Transverse colon (tissue), 4 donors: ENCODE results near the gene SLMAP. TPM values are rescaled to one million over a fixed set of nuclear protein-coding genes. Genes with fewer than 3 reads are reported as not detected.
A peak's percentile ranks its signal among the peaks of the same experiment; 100 is the strongest.

Experiments used
- DNase-seq: peaks from one replicate; pipeline ENCODE4 v3.0.0-alpha.2; 2019
- H3K27ac ChIP-seq, 4 donors: fragments of 200-600 bp; sonication (generic); 2 replicates each; pipeline ENCODE4 v1.5.1; 2016 to 2018; ENCODE audit warnings: inconsistent platforms in 4 of 4
- H3K27me3 ChIP-seq: fragments of 200-600 bp; sonication (generic); 2 replicates; pipeline ENCODE4 v1.5.1; 2017; ENCODE audit warnings: inconsistent platforms
- H3K36me3 ChIP-seq, 4 donors: fragments of 200-600 bp; sonication (generic); 2 replicates each; pipeline ENCODE4 v1.5.1; 2017 to 2019; ENCODE audit warnings: inconsistent platforms in 4 of 4
- H3K4me1 ChIP-seq, 4 donors: fragments of 200-600 bp; sonication (generic); 2 replicates each; pipeline ENCODE4 v1.5.1; 2017 to 2020; ENCODE audit warnings: inconsistent platforms in 4 of 4
- H3K4me3 ChIP-seq, 4 donors: fragments of 200-600 bp; sonication (generic); 1 replicate in 1 of 4; 2 replicates in 3 of 4; pipeline versions ENCODE4 v1.5.1 to v1.6.1; 2017 to 2019; ENCODE audit warnings: inconsistent platforms in 4 of 4
- H3K9me3 ChIP-seq, 2 donors: fragments of 200-600 bp; sonication (generic); 2 replicates each; pipeline ENCODE4 v1.5.1; 2017 to 2019; ENCODE audit warnings: inconsistent platforms in 2 of 2
- EP300 ChIP-seq: sonication (generic); formaldehyde crosslinking; IDR thresholded peaks from one replicate; pipeline ENCODE4 v1.6.1; 2017; ENCODE audit warnings: antibody characterized with exemption, low read depth
- POLR2A ChIP-seq: fragments of 450-650 bp; IDR thresholded peaks from one replicate; pipeline ENCODE4 v1.6.1; 2016; ENCODE audit warnings: antibody characterized with exemption, mild to moderate bottlenecking, moderate library complexity
- POLR2AphosphoS5 ChIP-seq, 3 donors: sonication (generic); formaldehyde crosslinking; IDR thresholded peaks; one replicate each; pipeline ENCODE4 v1.6.1; 2016; ENCODE audit warnings: antibody characterized with exemption in 3 of 3
- WGBS, 2 donors: methylation state at CpG; one replicate each; pipeline ENCODE4 v1.1.5; 2018; ENCODE audit warnings: low coverage in 1 of 2; 5-methylcytosine and 5-hydroxymethylcytosine counted together
- in situ Hi-C, 4 donors: fragments of 200-750 bp; cut with MboI; loops; one replicate each; pipeline versions ENCODE4 v1.15.0 to v1.15.1; 2017; ENCODE audit warnings: low sequenced_read_pairs in 3 of 4, low pct_ligation_motif_present in 1 of 4, low pct_unique_long_range_greater_than_20kb in 1 of 4
- intact Hi-C: fragments of 100-400 bp; cut with DNase I; formaldehyde crosslinking; loops from one replicate; pipeline ENCODE4 v1.15.1; 2023; ENCODE audit warnings: low total_unique reads
- total RNA-seq, 4 donors: library from RNA; depleted of rRNA; stranded (reverse); fragments of >200 nt; gene quantifications; one replicate each; pipeline ENCODE4 v1.1.0, GENCODE V29; 2016
- TF ChIP-seq, protein P1 (sequence below), 5 experiments: fragments of 200-600 bp in 3 of 5; fragments of 450-650 bp in 2 of 5; sonication (generic) in 3 of 5; IDR thresholded peaks; 1 replicate in 2 of 5; 2 replicates in 3 of 5; pipeline ENCODE4 v1.5.1; 2016 to 2017; ENCODE audit warnings: antibody characterized with exemption in 5 of 5, inconsistent platforms in 3 of 5, mild to moderate bottlenecking in 2 of 5, moderate library complexity in 1 of 5

SLMAP gene
- total RNA-seq, 4 donors from 2014 or later, result 111 to 162 (median 119) TPM

DNA sequence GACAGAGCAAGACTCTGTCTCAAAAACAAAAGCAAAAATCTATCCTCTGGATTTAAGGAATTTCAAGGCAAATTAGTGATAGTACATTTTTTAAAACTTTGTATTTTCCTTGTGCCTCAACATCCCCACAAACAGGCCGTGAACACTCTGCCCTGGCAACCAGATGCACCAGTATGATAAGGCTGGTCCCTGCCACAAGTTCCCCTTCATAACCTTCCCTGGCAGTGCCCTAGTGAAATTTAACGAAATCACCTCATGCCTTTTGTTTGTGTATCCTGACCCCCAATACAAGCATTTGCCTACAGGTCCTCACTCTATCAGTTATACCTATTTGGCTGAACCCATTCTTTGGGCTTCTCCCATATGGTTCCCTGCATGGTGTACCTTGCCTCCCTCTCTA, 144.7 kb downstream of the SLMAP start:
- peak overlapping the region in 3 of 4 donors; percentile 41 to 84 (median 59) for H3K27ac ChIP-seq
- no peaks in the 10 kb centered on the region for H3K36me3 ChIP-seq
- H3K9me3 ChIP-seq, result no peaks in the 10 kb centered on the region
- intact Hi-C loops (no loop called here), in situ Hi-C loops (no loop called here)
- no peak for DNase-seq
- no peaks in the 10 kb centered on the region for H3K27me3 ChIP-seq
- H3K4me3 ChIP-seq, result no peak overlapping the region
- peaks cover 0 to 16% (median 7%) of the 10 kb centered on the region in 4 donors for H3K4me1 ChIP-seq
- no peak for TF ChIP-seq EP300
- TF ChIP-seq, protein P1, sequence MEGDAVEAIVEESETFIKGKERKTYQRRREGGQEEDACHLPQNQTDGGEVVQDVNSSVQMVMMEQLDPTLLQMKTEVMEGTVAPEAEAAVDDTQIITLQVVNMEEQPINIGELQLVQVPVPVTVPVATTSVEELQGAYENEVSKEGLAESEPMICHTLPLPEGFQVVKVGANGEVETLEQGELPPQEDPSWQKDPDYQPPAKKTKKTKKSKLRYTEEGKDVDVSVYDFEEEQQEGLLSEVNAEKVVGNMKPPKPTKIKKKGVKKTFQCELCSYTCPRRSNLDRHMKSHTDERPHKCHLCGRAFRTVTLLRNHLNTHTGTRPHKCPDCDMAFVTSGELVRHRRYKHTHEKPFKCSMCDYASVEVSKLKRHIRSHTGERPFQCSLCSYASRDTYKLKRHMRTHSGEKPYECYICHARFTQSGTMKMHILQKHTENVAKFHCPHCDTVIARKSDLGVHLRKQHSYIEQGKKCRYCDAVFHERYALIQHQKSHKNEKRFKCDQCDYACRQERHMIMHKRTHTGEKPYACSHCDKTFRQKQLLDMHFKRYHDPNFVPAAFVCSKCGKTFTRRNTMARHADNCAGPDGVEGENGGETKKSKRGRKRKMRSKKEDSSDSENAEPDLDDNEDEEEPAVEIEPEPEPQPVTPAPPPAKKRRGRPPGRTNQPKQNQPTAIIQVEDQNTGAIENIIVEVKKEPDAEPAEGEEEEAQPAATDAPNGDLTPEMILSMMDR (IDR thresholded peaks at IDR 0.05), result no peak
- 60 to 89% methylated on average over 1 to 2 of the region's 2 CpGs for WGBS, 2 donors

DNA sequence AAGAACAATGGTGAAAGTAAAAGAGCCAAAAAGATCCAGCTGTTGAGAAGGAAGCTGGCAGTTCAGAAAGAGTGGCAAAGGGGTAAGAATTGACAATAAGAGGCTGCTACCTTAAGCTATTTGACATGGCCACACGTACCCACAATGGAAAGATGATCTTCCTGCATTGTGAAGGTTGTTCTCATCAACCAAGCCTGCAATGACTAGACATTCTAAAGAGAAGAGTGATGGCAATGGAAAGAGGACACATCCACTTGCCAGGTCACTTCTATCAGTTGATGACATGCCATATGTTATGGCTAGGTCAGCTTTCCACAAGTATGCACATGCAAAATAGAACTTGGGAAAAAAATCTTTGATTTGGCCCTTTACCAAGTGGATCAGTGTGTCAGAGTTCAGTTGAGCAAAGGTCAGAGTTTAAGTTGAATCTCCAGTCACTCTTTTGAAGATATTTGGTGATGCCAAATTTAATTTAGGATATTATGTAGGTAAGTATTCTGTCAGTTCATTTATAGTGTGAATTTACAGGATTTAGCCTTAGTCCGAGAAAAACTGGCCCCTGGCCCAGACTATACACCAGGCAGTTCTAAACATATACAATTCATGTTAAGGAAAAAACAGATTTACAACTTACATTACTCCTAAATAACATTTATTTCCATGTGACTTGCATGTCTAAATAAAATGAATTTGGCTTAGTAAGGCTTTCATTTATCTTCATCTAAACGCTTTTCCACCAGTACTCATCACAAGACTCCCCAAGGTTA, 147.2 kb downstream of the SLMAP start:
- DNase-seq, result no peak
- Histone ChIP-seq H3K36me3 (peaks cover 0 to 7% (median 0%) of the 10 kb centered on the region in 4 donors), H3K4me3 (no peak overlapping the region), H3K9me3 (no peaks in the 10 kb centered on the region), H3K4me1 (peaks cover 0 to 7% (median 0%) of the 10 kb centered on the region in 4 donors), H3K27me3 (no peaks in the 10 kb centered on the region), H3K27ac (peak overlapping the region in 3 of 4 donors; percentile 7 to 18 (median 15))
- 75 to 81% methylated on average over 3 of the region's 3 CpGs for WGBS, 2 donors
- peak in 1 of 3 donors; percentile 44 for TF ChIP-seq POLR2AphosphoS5 (IDR thresholded peaks at IDR 0.05)
- TF ChIP-seq EP300, result no peak
- in situ Hi-C loops, result no loop called here
- intact Hi-C loops, result no loop called here

DNA sequence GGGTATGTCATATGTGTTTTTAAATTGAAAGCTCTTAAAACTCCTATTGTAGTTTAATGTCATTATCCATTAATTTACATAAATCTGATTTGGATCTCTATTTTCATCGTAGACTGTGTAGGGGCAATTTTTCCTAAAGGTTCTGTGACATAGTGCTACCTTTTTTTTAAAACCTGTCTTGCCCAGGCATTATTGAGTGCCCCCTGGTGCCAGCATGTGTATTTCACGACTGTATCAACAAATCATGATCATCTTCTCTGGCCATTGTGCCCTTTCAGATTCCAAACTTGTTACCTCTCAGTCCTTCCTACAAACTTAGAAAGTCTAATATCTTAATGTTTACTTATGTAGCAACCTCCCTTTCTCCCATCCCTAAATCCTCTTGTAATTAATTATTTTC, 154.9 kb downstream of the SLMAP start:
- 52 to 66% methylated on average over 2 of the region's 2 CpGs for WGBS, 2 donors
- Histone ChIP-seq H3K27ac (peak overlapping the region in 2 of 4 donors; percentile 47 to 55), H3K27me3 (no peaks in the 10 kb centered on the region), H3K36me3 (peaks cover 0 to 28% (median 10%) of the 10 kb centered on the region in 4 donors), H3K4me1 (peaks cover 0 to 7% (median 3%) of the 10 kb centered on the region in 4 donors), H3K9me3 (no peaks in the 10 kb centered on the region), H3K4me3 (no peak overlapping the region)
- intact Hi-C loops (no loop called here), in situ Hi-C loops (no loop called here)
- DNase-seq, result no peak
- TF ChIP-seq, protein P1 (IDR thresholded peaks at IDR 0.05), result peak in 2 of 5 experiments; percentile 16
- TF ChIP-seq POLR2A, result no peak

DNA sequence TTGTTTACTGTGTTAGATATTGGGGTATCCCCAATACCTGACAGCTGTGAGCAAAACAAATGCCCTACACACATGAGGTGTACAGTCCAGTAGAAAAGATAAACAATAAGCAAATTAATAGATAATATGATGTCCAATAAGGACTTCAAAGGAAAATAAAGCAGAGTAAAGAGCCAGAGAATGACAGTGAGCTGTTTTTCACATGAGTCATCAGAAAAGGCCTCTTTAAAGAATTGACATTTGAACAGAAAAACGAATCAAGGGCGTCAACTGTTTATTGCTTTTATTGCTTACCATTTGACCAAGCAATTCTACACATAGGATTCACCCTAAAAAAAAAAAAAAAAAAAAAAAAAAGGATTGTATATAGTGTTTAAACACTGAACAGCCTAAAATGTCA, 155.5 kb downstream of the SLMAP start:
- peaks cover 0 to 31% (median 10%) of the 10 kb centered on the region in 4 donors for H3K36me3 ChIP-seq
- DNase-seq, result no peak
- intact Hi-C loops (no loop called here), in situ Hi-C loops (no loop called here)
- TF ChIP-seq EP300 (no peak), POLR2A (no peak), POLR2AphosphoS5 (IDR thresholded peaks at IDR 0.05) (no peak)
- TF ChIP-seq, protein P1 (IDR thresholded peaks at IDR 0.05), result no peak
- H3K9me3 ChIP-seq, result no peaks in the 10 kb centered on the region
- WGBS, 2 donors, result 32 to 40% methylated on average over 2 of the region's 2 CpGs
- peaks cover 0 to 7% (median 3%) of the 10 kb centered on the region in 4 donors for H3K4me1 ChIP-seq
- H3K27me3 ChIP-seq, result no peaks in the 10 kb centered on the region
- no peak overlapping the region for H3K4me3 ChIP-seq
- peak overlapping the region in 3 of 4 donors; percentile 28 to 55 (median 47) for H3K27ac ChIP-seq
